ENCODE measurements around the gene KRTAP12-4.
"Not testable (repeated sequence)": the region's sequence is repeated elsewhere in the genome, so short reads cannot be mapped to it uniquely, and the experiment has no call there.

The KRTAP12-4 gene, protein sequence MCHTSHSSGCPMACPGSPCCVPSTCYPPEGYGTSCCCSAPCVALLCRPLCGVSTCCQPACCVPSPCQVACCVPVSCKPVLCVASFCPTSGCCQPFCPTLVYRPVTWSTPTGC

DNA sequence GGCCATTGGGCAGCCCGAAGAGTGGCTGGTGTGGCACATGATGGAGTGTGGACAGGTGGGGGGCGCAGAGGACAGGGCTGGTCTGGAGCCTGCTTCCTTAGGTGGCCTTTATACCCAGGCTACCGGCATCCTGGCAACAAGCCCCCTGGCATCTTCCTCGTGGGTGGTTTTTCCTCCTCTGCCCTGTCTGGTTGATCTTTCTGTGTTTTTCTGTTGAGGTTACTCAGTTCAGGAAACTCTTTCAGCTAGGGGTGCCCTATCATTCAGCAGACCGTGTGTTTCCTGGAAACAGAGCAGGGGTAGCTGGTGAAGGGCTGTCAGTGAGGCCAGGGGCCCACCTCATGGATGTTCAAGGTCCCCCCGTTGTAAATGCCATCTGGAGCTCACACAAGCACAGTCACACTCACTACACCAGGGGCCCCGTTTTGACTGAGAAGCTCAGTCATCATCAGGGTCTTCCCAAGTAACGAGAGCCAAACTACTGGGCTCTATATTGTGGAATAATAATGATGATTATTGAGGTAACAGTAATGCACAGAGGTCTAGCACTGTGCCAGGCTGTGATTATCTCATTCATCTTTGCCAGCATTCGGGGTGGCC is at the start of gene KRTAP12-4:
KRTAP12-4 (minus strand) TSS at position 84 of the 600 bp plus-strand sequence; CDS start at position 39, 45 bp downstream.
- DNase-seq (ENCODE audit: low read depth in 4 of 4, low spot score in 1 of 4): no peak

DNA sequence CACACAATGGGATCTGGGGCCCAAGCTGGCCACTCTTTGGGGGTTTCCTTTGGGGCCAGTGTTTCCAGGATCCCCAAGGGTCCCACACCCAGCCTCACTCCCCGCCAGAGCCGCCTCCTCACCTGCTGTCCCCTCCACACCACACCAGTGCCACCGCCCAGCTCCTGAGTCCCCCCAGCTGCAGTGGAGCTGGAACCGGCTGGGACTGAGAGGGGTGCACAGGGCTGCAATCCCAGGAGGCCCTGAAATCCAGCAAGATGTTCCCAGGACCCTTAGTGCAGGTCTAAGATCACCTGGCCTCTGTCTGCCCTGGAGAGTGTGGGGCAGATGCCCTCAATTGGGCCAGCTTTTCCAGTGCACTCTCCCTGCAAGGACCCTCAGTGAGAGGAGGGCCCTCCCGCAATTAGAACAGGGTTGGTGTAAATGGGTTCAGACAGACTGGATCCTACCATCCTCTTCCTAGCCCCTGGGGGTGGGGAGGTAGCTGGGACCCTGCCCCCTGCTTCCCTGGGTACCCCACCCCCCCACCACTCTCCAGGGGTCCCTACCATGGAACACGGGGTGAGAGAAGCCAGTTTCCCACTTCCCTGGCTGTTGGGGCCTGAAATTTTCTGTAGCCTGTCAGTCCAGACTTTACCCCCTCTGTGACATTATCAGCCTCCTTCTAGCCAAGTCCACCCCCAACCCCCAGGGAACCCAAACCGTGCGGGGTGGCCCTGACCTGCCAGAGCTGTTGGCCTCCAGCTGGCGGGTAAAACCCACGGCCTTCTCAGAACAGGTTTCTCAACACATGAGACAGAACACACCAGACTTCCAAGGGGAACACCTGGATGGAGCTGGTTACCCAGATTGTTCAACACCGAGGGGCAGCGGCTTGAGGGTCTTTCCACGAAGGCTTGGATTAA is 49.5 kb upstream of the KRTAP12-4 start:
- no peak for DNase-seq (ENCODE audit: low read depth in 4 of 4, low spot score in 1 of 4)

DNA sequence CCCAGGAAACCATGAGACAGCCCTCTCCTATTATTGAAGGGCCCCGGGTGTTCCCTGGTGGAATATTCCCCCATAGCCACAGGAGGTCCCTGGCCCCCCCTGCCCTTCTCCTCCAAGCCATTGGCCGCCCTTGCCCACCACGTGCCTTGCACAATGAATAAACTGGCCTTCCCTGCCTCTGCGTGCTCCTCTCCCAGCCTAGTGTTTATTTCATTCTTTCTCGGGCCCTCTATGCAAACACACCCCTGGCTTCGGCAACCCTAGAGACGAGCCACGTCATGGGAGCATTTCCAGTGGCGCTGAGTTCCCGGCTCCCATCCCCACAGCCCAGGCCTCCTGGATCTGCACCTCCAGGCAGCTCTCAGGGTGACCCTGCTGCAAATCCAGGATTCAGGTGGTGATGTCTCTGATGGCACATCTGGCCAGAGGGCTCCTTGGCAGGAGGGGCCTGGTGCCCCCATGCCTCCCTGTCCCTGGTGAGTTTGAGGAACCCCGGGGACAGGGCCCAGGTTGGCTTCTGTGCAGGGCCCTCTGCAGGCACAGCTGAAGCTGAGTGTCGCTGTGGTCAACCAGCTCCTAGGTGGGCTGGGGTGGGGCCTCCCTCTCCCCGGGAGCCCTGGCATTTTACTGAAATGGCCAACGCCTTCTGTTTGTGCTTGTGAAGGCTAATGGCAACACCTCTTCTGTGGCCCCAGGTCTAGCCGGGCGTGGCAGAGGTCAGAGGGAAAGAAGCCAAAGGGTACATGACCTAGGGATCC is 48.7 kb upstream of the KRTAP12-4 start:
- no peak for DNase-seq (ENCODE audit: low read depth in 4 of 4, low spot score in 1 of 4)

DNA sequence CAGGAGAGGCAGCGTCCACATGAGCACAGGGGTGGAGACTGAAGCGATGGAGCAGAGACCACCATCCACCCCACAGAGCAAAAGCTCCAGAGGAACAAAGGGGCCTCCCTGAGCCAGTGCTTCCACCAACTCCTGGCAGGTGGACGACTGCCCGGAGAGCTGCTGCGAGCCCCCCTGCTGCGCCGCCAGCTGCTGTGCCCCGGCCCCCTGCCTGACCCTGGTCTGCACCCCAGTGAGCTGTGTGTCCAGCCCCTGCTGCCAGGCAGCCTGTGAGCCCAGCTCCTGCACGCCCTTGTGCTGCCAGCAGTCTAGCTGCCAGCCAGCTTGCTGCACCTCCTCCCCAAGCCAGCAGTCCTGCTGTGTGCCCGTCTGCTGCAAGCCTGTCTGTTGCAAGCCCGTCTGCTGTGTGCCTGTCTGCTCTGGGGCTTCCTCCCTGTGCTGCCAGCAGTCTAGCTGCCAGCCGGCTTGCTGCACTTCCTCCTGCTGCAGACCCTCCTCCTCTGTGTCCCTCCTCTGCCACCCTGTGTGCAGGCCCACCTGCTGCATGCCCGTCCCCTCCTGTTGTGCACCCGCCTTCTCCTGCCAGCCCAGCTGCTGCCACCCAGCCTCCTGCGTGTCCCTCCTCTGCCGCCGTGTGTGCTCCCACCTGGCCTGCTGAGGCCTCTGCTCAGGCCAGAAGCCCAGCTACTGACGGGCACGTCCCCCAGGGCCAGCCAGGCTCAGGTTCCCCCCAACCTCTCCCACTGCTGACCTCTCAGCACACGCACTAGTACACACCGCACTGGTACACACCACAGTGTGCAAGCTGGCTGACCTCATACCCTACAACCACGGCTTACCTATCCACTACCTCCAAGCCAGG is 47.9 kb upstream of the KRTAP12-4 start:
- DNase-seq (ENCODE audit: low read depth in 4 of 4, low spot score in 1 of 4): no peak

DNA sequence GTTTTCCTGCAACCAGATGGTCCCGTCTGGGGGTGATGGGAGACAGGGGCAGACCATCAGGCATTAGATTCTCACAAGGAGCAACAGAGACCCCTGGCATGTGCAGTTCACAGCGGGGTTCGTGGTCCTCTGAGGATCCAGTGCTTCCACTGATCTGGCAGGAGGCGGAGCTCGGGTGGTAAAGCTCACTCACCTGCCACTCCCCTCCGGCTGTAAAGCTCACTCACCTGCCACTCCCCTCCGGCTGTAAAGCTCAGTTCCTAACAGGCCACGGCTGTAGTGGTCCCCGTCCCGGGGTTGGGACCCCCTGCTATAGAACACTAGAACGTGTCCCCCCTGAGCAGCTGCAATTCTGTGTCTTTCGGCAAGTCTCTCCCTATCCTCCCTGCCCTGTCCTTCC is 47.1 kb upstream of the KRTAP12-4 start:
- DNase-seq (ENCODE audit: low read depth in 4 of 4, low spot score in 1 of 4): no peak

DNA sequence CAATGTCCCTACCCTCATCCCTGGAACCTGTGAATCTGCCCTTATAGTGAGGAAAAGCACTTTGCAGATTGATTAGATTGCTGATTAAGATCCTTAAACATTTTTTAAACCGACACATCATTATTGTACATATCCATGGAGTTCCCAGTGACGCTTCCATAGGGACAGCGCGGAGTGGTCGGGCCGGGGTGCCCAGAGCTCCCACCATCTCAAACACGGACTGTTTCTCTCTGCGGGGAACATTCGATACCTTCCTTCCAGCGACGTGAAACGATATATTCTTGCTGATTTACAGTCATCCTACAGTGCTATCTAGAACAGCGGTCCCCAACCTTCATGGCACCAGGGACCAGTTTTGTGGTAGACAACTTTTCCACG is 46.6 kb upstream of the KRTAP12-4 start:
- no peak for DNase-seq (ENCODE audit: low read depth in 4 of 4, low spot score in 1 of 4)

DNA sequence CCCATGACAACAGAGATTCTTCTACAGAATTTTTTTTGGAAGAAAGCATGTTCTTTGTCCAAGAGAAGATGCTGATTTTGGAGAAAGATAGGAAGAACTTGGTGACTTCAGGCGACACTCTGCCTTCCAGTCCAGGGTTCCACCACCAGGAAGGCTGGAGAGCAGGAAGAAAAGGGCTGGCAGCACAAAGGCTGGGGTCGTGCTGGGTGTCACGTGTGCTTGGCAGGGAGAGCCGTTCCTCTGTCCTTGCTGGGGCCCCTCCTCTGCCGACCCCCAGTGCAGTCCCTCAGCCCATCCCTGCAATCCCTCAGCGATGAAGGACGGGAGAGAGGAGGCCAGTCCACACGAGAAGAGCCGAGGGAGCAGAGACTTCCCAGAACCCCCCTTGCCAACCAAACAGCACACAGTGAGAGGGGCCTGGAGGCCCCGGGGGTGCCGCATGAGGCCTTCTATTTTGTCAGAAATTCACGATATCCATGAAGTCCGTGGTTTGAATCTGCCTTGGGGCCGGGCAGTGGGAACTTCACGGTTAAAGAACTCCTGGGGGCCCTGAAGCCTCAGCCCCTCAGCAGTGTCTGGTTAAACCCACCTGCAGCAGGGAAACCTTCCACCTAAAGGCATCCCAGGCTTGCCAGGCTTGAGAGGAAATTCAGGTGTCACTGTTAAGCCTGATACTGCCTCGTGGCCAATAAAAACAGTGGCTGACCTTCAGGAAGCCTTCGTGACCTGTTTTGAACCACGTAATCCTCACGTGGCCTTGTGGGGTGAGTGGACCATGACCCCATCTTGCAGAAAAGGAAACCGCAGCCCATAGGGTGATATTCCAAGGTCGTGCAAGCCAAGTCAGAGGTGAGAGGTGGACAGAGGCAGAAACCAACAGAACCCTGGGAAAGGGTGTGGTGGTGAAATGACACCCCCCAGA is 45.9 kb upstream of the KRTAP12-4 start:
- no peak for DNase-seq (ENCODE audit: low read depth in 4 of 4, low spot score in 1 of 4)

DNA sequence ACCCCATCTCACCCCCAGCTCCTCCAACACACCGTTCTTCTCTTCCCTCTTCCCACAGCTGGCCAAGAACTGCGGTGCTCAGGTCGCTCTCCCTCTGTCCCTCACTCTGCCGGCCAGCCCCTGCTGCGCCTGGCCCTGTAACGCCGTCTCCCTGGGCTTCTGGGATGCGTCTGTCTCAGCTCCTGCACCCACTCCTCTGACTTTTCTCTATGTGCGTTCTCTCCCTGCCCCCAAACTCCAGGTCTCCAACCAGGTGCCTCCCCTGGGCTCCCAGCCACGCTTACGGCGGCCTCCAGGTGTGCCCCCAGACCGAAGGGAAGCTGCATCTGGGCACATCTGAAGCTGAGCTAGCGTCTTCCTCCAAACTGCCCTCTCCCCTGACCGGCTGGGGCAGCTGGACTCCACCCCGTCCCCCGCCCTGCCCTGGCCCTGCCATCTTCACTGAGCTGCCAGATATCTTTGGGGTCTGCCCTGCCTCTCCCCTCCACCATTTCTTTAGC is 45.1 kb upstream of the KRTAP12-4 start:
- no peak for DNase-seq (ENCODE audit: low read depth in 4 of 4, low spot score in 1 of 4)

DNA sequence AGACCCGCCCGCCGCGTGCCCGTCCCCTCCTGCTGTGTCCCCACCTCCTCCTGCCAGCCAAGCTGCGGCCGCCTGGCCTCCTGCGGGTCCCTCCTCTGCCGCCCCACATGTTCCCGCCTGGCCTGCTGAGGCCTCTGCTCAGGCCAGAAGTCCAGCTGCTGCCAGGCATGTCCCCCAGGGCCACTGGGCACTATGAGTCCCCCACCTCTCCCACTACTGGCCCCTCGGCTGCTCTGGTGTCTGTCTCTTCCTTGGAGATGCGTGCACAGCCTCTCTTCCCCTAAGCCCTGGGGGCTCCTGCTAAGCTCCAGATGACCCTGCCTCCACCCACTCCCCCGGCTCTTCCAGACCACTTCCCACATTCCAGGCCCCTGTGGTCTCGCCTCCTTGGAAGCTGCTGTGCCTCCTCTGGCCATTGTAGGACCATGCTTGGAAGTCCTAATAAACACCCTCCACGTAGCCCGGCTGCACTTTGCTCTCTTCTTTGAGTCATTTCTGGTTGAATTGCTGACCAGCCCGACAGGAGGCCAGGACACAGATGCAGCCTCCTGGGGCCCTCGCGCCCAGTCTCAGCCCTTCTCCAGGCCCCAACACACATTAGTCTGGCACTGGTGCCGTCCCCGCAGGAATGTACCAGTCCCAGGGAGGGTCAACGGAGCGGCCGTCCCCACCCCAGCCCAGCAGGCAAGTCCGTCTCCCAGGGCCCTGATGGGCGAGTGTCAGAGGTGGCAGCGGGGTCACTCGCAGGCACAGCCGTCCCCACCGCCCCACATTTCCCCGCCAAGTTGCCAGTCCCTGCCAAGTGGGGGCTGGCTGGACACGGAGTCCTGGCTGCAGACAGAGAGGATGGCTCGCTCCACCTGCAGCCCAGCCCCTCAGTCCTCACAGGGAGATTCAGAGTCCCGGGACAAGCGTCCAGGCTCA is 43.6 kb upstream of the KRTAP12-4 start:
- no peak for DNase-seq (ENCODE audit: low read depth in 4 of 4, low spot score in 1 of 4)

DNA sequence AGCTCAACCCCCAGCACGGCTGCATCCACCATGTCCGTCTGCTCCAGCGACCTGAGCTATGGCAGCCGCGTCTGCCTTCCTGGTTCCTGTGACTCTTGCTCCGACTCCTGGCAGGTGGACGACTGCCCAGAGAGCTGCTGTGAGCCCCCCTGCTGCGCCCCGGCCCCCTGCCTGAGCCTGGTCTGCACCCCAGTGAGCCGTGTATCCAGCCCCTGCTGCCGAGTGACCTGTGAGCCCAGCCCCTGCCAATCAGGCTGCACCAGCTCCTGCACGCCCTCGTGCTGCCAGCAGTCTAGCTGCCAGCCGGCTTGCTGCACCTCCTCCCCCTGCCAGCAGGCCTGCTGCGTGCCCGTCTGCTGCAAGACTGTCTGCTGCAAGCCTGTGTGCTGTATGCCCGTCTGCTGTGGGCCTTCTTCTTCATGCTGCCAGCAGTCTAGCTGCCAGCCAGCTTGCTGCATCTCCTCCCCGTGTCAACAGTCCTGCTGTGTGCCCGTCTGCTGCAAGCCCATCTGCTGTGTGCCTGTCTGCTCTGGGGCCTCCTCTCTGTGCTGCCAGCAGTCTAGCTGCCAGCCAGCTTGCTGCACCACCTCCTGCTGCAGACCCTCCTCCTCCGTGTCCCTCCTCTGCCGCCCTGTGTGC is 42.8 kb upstream of the KRTAP12-4 start, which contains the start of gene KRTAP10-12:
KRTAP10-12 (plus strand) TSS at position 1 of the 639 bp plus-strand sequence; CDS start at position 31, 30 bp downstream.
- DNase-seq (ENCODE audit: low read depth in 4 of 4, low spot score in 1 of 4): not testable (repeated sequence)

DNA sequence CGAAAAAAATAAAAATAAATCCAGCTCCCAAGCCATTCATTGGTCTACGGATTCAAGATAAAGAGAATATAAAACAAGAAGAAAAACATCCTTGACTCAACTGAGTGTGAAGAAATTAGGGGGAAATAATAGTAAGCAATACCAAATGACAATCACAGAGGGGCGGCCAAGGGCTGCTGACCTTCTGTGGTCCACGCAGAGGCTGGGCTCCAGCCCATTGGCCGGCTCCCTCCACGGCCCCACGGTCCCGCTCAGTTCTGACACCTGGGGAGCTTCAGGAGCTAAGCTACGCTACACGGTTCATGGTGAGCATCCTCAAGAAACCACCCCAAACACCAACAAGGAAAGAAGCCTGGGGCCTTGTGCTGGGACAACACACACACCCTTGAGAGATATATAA is 42.1 kb upstream of the KRTAP12-4 start:
- no peak for DNase-seq (ENCODE audit: low read depth in 4 of 4, low spot score in 1 of 4)

DNA sequence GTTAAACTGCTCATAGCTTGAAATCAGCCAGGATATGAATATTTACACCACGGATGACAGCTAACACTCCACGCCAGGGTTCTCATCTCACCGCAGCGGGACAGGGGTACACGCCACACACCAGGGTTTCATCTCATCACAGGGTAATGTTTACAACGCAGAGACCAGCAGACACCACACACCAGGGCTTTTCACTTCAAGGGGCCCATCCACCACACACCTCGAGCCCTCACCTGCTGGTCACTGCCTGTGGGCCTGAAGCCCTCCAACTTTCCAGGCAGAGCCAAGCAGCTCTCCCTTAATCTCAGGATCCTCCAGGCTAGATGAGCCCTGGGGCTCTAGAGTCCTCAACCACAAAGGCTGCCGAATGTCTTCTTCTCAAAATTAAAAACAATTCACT is 41.2 kb upstream of the KRTAP12-4 start:
- no peak for DNase-seq (ENCODE audit: low read depth in 4 of 4, low spot score in 1 of 4)

DNA sequence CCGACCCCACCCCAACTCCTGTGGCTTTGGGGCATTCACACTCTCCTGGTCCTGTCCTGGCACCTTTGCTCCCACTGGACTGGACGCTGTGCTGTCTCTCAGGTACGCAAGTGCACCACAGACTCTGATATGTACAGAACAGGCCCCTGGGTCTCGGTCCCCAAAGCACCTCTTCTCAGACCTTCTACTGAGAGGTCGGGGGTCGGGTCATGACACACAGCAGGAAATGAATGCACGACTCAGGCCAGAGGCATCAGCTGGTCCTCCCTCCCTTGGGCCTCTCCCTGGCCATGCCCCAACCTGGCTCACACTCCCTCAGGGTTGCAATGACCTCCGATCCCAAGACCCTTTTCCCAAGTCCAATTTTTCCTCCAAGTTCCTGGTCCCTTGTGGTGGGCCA is 40.7 kb upstream of the KRTAP12-4 start:
- no peak for DNase-seq (ENCODE audit: low read depth in 4 of 4, low spot score in 1 of 4)

DNA sequence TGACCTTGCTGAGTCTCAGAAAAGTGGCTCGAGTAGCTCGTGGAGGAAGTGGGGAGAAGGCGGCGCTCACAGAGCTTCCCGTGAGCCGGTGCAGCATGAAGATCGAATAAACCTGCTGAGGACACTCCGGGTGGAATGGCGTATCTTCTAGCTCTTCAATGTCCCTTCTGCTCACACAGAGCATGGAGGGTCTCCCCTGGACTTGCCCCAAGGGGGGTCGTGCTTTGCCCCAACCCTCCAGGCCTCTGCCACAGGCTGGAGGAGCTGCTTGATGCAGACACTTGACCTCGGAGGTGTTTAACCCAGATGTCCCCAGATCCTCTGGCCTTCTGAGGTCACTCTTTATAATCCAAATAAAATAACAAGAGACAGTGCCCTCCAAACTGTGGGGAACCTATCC is 40.3 kb upstream of the KRTAP12-4 start:
- DNase-seq (ENCODE audit: low read depth in 4 of 4, low spot score in 1 of 4): no peak

DNA sequence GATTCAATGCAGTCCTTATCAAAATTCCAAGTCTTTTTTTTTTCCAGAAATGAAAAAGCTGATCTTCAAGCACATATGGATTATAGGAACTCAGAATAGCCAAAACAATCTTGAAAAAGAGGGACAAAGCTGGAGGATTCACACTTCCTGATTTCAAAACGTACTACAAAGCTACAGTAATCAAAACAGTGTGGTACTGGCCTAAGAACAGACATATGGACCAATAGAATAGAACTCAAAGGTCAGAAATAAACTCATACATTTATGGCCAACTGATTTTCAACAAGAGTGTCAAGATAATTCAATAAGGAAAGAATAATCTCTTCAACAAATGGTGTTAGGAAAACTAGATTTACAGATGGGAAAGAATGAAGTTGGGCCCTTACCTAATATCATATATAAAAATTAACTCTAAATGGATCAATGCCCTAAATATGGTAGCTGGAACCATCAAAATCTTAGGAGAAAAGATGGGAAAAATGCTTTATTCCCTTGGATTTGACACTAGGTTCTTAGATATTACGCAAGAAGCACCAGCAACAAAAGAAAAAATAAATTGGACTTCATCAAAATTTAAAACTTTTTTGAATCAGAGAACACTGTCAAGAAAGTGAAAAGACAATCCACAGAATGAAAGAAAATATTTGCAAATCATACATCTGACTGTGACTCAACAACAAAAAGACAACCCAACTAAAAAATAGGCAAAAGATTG is 38.5 kb upstream of the KRTAP12-4 start:
- DNase-seq (ENCODE audit: low read depth in 4 of 4, low spot score in 1 of 4): no peak

DNA sequence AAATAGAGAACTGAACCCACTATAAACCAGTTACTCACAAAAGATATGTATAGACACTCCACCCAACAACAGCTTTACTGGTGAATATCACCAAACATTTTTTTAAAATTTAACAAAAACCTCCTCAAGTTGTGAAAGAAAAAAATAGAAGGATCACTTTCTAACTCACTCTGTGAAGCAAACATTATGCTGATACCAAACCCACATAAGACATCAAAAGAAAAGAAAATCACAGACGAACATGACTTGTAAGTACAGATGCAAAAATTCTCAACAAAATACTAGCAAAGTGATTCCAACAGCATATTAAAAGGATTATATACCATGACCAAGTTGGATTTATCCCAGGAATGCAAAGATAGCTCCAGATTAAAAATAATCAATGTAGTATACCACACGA is 37.2 kb upstream of the KRTAP12-4 start:
- DNase-seq (ENCODE audit: low read depth in 4 of 4, low spot score in 1 of 4): no peak

DNA sequence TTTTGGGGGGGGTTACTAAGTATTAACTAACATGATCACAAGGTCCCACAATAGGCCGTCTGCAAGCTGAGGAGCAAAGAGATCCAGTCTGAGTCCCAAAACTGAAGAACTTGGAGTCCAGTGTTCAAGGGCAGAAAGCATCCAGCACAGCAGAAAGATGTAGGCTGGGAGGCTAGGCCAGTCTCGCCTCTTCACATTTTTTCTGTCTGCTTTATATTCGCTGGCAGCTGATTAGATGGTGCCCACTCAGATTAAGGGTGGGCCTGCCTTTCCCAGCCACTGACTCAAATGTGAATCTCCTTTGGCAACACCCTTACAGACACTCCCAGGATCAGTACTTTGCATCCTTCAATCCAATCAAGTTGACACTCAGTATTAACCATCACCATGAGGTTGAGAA is 35.3 kb upstream of the KRTAP12-4 start:
- not testable (repeated sequence) for DNase-seq (ENCODE audit: low read depth in 4 of 4, low spot score in 1 of 4)

Measured in stimulated activated CD4-positive, alpha-beta T cell treated with anti-CD3 and anti-CD28 coated beads, Interleukin-1b, Interleukin-23, amount 100 ng/mL, for 24 hours (primary cell).